H9 (cell line): ENCODE results near the gene FKTN. TPM values are rescaled to one million over a fixed set of nuclear protein-coding genes. Genes with fewer than 3 reads are reported as not detected.

Source experiments
- DNase-seq: peaks from one replicate; pipeline ENCODE4 v3.0.0-alpha.2; 2017
- H2AFZ ChIP-seq: one replicate; pipeline ENCODE4 v1.6.1; 2013; ENCODE audit warnings: mild to moderate bottlenecking, low read length, control low read depth, moderate library complexity
- H2AK5ac ChIP-seq: 2 replicates; pipeline ENCODE4 v1.6.1; 2013; ENCODE audit warnings: low read length, control low read depth, mixed read lengths; ENCODE audit not compliant: insufficient read length
- H2BK120ac ChIP-seq: one replicate; pipeline ENCODE4 v1.6.1; 2013; ENCODE audit warnings: low read depth, mild to moderate bottlenecking, low read length, control low read depth, inconsistent platforms; ENCODE audit not compliant: poor library complexity, severe bottlenecking
- H2BK12ac ChIP-seq: 2 replicates; pipeline ENCODE4 v1.6.1; 2013; ENCODE audit warnings: low read length, control low read depth, mixed read lengths, low read depth; ENCODE audit not compliant: insufficient read length
- H2BK15ac ChIP-seq: 2 replicates; pipeline ENCODE4 v1.6.1; 2013; ENCODE audit warnings: low read depth, low read length, control low read depth
- H2BK20ac ChIP-seq: one replicate; pipeline ENCODE4 v1.6.1; 2013; ENCODE audit warnings: low read depth, mild to moderate bottlenecking, low read length, control low read depth, inconsistent platforms; ENCODE audit not compliant: poor library complexity, severe bottlenecking
- H2BK5ac ChIP-seq: 2 replicates; pipeline ENCODE4 v1.6.1; 2013; ENCODE audit warnings: low read length, control low read depth, mixed read lengths; ENCODE audit not compliant: insufficient read length
- H3K14ac ChIP-seq: 2 replicates; pipeline ENCODE4 v1.6.1; 2013; ENCODE audit warnings: low read length, control low read depth; ENCODE audit not compliant: insufficient read depth
- H3K18ac ChIP-seq: 2 replicates; pipeline ENCODE4 v1.6.1; 2013; ENCODE audit warnings: low read depth, mild to moderate bottlenecking, mixed read lengths, low read length, control low read depth; ENCODE audit not compliant: insufficient read length
- H3K23ac ChIP-seq: 2 replicates; pipeline ENCODE4 v1.6.1; 2013; ENCODE audit warnings: low read length, control low read depth, mixed read lengths, low read depth; ENCODE audit not compliant: insufficient read length
- H3K23me2 ChIP-seq: 2 replicates; pipeline ENCODE4 v1.6.1; 2013; ENCODE audit warnings: low read depth, mild to moderate bottlenecking, mixed read lengths, low read length, control low read depth; ENCODE audit not compliant: insufficient read length, poor library complexity, severe bottlenecking
- H3K27ac ChIP-seq: 2 replicates; pipeline ENCODE4 v1.5.1; 2013; ENCODE audit warnings: low read length, control low read depth, mixed read lengths, low read depth; ENCODE audit not compliant: insufficient read length
- H3K27me3 ChIP-seq: 2 replicates; pipeline ENCODE4 v1.6.1; 2013; ENCODE audit warnings: low read length, control low read depth, inconsistent platforms; ENCODE audit not compliant: insufficient read depth
- H3K4ac ChIP-seq: 2 replicates; pipeline ENCODE4 v1.6.1; 2013; ENCODE audit warnings: low read depth, mild to moderate bottlenecking, control low read depth, inconsistent platforms, low read length, moderate library complexity
- H3K4me1 ChIP-seq: 2 replicates; pipeline ENCODE4 v1.6.1; 2013; ENCODE audit warnings: low read length, control low read depth, inconsistent platforms; ENCODE audit not compliant: insufficient read depth
- H3K4me2 ChIP-seq: 2 replicates; pipeline ENCODE4 v1.6.1; 2013; ENCODE audit warnings: low read length, control low read depth, mixed read lengths; ENCODE audit not compliant: insufficient read length, insufficient read depth
- H3K56ac ChIP-seq: 2 replicates; pipeline ENCODE4 v1.6.1; 2013; ENCODE audit warnings: low read depth, mild to moderate bottlenecking, mixed read lengths, low read length, control low read depth; ENCODE audit not compliant: insufficient read length
- H3K79me1 ChIP-seq: 2 replicates; pipeline ENCODE4 v1.6.1; 2013; ENCODE audit warnings: low read depth, mild to moderate bottlenecking, moderate library complexity, low read length, control low read depth, inconsistent platforms; ENCODE audit not compliant: insufficient read depth, poor library complexity, severe bottlenecking
- H3K79me2 ChIP-seq: 2 replicates; pipeline ENCODE4 v1.6.1; 2013; ENCODE audit warnings: low read length, control low read depth, inconsistent platforms; ENCODE audit not compliant: insufficient read depth
- H3K9ac ChIP-seq: 2 replicates; pipeline ENCODE4 v1.6.1; 2013; ENCODE audit warnings: low read length, control low read depth, mixed read lengths; ENCODE audit not compliant: insufficient read length; ENCODE audit errors: extremely low read depth
- H3K9me3 ChIP-seq: one replicate; pipeline ENCODE4 v1.6.1; 2013; ENCODE audit warnings: low read depth, low read length, inconsistent platforms; ENCODE audit not compliant: control insufficient read depth
- H3T11ph ChIP-seq: one replicate; pipeline ENCODE4 v1.6.1; 2013; ENCODE audit warnings: mild to moderate bottlenecking, low read length, control low read depth, inconsistent platforms
- H4K20me1 ChIP-seq: one replicate; pipeline ENCODE4 v1.6.1; 2013; ENCODE audit not compliant: control insufficient read depth, insufficient read length, insufficient read depth
- H4K5ac ChIP-seq: 2 replicates; pipeline ENCODE4 v1.6.1; 2013; ENCODE audit warnings: low read depth, mild to moderate bottlenecking, mixed read lengths, low read length, control low read depth; ENCODE audit not compliant: insufficient read length
- H4K8ac ChIP-seq: replicated peaks from 2 replicates; pipeline ENCODE4 v1.6.1; 2013; ENCODE audit warnings: low read length, control low read depth, mixed read lengths, low read depth; ENCODE audit not compliant: insufficient read length
- H4K91ac ChIP-seq: 2 replicates; pipeline ENCODE4 v1.6.1; 2013; ENCODE audit warnings: low read depth, mild to moderate bottlenecking, moderate library complexity, mixed read lengths, low read length, control low read depth; ENCODE audit not compliant: insufficient read length
- H3K27ac Mint-ChIP-seq, 3 experiments: 2 replicates in 2 of 3; 3 replicates in 1 of 3; pipeline ENCODE4 v1.8.0; 2020 to 2021; ENCODE audit warnings: mixed read lengths in 3 of 3, mild to moderate bottlenecking in 1 of 3, moderate library complexity in 1 of 3
- H3K27me3 Mint-ChIP-seq: 2 replicates; pipeline ENCODE4 v1.8.0; 2021; ENCODE audit warnings: low read depth, mild to moderate bottlenecking, moderate library complexity, mixed read lengths
- H3K36me3 Mint-ChIP-seq, 3 experiments: 2 replicates in 2 of 3; 3 replicates in 1 of 3; pipeline ENCODE4 v1.8.0; 2020 to 2021; ENCODE audit warnings: low read depth in 3 of 3, mixed read lengths in 3 of 3; ENCODE audit not compliant: insufficient read depth in 1 of 3
- H3K4me1 Mint-ChIP-seq, 2 experiments: 2 replicates each; pipeline ENCODE4 v1.8.0; 2020; ENCODE audit warnings: mixed read lengths in 2 of 2
- H3K4me3 Mint-ChIP-seq, 2 experiments: 2 replicates in 1 of 2; 3 replicates in 1 of 2; pipeline ENCODE4 v1.8.0; 2020 to 2021; ENCODE audit warnings: mild to moderate bottlenecking in 2 of 2, mixed read lengths in 2 of 2, moderate library complexity in 1 of 2
- H3K9me3 Mint-ChIP-seq, 2 experiments: 2 replicates in 1 of 2; 3 replicates in 1 of 2; pipeline ENCODE4 v1.8.0; 2020; ENCODE audit warnings: mild to moderate bottlenecking in 2 of 2, mixed read lengths in 2 of 2, moderate library complexity in 1 of 2
- WGBS: extraction: QIAGEN DNeasy Blood & Tissue Kit; methylation state at CpG from one replicate; pipeline ENCODE4 v1.1.7; 2013; ENCODE audit warnings: missing lambda C conversion rate, low lambda C conversion rate, mixed read lengths; ENCODE audit not compliant: insufficient read length; ENCODE audit errors: extremely low coverage; 5-methylcytosine and 5-hydroxymethylcytosine counted together
- total RNA-seq: library from RNA; stranded (reverse); gene quantifications from 2 replicates; pipeline ENCODE4 v1.2.1, GENCODE V29; 2021
- TF ChIP-seq, protein P1 (sequence below): fragments of 200-600 bp; sonication (generic); conservative IDR thresholded peaks from 3 replicates; pipeline ENCODE4 v1.8.0; 2021; ENCODE audit warnings: antibody characterized with exemption, mild to moderate bottlenecking

Gene FKTN
- total RNA-seq, 1 experiment from 2014 or later: 14.3 TPM

DNA sequence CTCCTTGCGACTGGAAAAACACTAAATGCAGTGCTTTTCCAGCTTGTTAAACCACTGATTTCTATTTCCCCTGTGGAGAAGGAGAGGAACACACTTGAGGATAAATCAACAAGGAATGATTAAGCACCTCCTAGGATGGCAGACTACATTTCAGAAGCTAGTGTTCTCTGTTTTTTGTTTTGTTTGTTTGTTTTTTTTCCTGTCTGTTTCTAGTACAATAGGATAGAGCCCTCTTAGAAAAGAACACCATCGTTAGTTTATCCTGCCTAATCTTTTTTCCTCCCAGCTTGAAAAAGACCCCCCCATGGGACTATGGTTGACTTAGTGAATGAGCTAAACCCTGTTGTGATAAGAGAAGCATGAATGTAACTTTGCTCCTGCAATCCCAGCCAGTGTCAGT lies 100.4 kb downstream of the FKTN start:
- Histone ChIP-seq H3K79me1 (no peaks in the 10 kb centered on the region), H2BK12ac (no peak overlapping the region), H3T11ph (no peak overlapping the region), H4K5ac (no peak overlapping the region), H2BK15ac (no peak overlapping the region), H3K23ac (no peak overlapping the region), H3K27ac (no peak overlapping the region), H3K4ac (no peak overlapping the region), H2BK120ac (no peak overlapping the region), H3K9me3 (no peaks in the 10 kb centered on the region), H3K9ac (no peak overlapping the region), H4K8ac (no peak overlapping the region), H3K14ac (no peak overlapping the region), H3K4me2 (no peak overlapping the region), H2BK20ac (no peak overlapping the region), H3K56ac (no peak overlapping the region), H2BK5ac (no peak overlapping the region), H3K23me2 (peaks cover 11% of the 10 kb centered on the region), H3K18ac (no peak overlapping the region), H4K91ac (no peak overlapping the region), H2AFZ (no peak overlapping the region), H3K79me2 (no peaks in the 10 kb centered on the region), H3K27me3 (peaks cover 15% of the 10 kb centered on the region; the same call in 1 of the 2 replicates), H4K20me1 (no peaks in the 10 kb centered on the region), H2AK5ac (no peak overlapping the region), H3K4me1 (no peaks in the 10 kb centered on the region; the same call in 1 of the 2 replicates)
- no CpG with 5 or more reads among the region's 2 CpGs for WGBS
- TF ChIP-seq, protein P1, sequence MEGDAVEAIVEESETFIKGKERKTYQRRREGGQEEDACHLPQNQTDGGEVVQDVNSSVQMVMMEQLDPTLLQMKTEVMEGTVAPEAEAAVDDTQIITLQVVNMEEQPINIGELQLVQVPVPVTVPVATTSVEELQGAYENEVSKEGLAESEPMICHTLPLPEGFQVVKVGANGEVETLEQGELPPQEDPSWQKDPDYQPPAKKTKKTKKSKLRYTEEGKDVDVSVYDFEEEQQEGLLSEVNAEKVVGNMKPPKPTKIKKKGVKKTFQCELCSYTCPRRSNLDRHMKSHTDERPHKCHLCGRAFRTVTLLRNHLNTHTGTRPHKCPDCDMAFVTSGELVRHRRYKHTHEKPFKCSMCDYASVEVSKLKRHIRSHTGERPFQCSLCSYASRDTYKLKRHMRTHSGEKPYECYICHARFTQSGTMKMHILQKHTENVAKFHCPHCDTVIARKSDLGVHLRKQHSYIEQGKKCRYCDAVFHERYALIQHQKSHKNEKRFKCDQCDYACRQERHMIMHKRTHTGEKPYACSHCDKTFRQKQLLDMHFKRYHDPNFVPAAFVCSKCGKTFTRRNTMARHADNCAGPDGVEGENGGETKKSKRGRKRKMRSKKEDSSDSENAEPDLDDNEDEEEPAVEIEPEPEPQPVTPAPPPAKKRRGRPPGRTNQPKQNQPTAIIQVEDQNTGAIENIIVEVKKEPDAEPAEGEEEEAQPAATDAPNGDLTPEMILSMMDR: no peak
- Mint-ChIP-seq H3K27me3 (peaks cover 72% of the 10 kb centered on the region), H3K9me3 (no peaks in the 10 kb centered on the region; a peak in 1 of 5 replicates), H3K36me3 (no peaks in the 10 kb centered on the region), H3K27ac (no peak overlapping the region), H3K4me1 (peaks cover 31% of the 10 kb centered on the region in 2 experiments), H3K4me3 (no peak overlapping the region)
- DNase-seq: no peak
